ENCODE data around the gene RPRD1A. TPM values are rescaled to one million over a fixed set of nuclear protein-coding genes. Genes with fewer than 3 reads are reported as not detected.

RPRD1A gene
- total and polyA plus RNA-seq, 2 experiments from 2014 or later, result 23.3 to 68.0 TPM

DNA sequence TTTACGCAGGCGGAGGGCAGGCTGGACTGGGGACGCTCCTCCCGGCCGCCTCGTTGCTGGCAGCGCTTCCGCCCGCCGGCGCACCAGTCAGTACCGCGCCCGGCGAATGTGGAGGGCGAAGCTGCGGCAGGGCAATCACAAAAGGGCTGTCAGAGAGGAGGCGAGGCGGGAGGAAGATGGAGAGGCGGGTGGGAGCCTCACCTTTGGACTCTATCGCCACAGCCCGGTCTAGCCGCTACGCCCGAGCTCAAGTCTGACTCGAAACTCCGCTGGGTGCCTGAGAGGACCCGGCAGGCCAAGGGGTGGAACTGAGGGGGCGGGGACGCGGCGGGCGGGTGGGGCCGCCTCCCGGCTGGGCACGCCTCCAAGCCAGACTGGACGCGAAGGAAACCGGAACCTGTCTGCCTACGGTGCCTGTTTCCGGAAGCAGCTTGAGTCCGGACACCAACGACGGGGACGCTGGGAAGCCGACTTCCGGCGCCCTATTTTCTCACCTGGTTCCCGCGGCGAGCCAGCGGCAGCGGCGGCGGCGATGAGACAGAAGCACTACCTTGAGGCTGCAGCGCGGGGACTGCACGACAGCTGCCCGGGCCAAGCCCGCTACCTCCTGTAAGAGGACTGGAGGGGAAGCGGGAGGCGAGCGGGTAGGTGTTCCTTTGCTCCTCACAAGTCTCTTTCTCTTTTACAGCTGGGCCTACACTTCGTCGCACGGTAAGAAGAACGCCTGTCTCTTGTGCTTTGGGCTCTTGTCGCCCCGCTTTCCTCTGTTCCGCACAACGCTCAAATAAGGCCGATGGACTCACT is 95.0 kb downstream of the RPRD1A start, which contains the start of gene RMP24:
RMP24 (plus strand) TSS at position 483 of the 804 bp plus-strand sequence.
- Histone ChIP-seq H3K4me3 (peak within 1 kb of the TSS; percentile 44), H3K9me3 (ENCODE audit: low read depth) (no peaks in the 10 kb centered on the region), H3K9me2 (replicated peaks; ENCODE audit: insufficient read depth) (no peaks in the 10 kb centered on the region), H3K27ac (peak within 1 kb of the TSS; percentile 86), H4K20me1 (ENCODE audit: insufficient read depth, poor library complexity, severe bottlenecking) (no peaks in the 10 kb centered on the region), H3K4me2 (peak within 1 kb of the TSS; percentile 87), H3K4me1 (ENCODE audit: insufficient read depth) (peaks cover 13% of the 10 kb centered on the region), H3K27me3 (no peaks in the 10 kb centered on the region), H3K79me2 (peaks cover 28% of the 10 kb centered on the region), H3K36me3 (replicated peaks; ENCODE audit: insufficient read depth, low read depth) (peaks cover 6% of the 10 kb centered on the region), H2AFZ (peak within 1 kb of the TSS; percentile 98)
- 1% methylated on average over 63 of the region's 73 CpGs for WGBS (ENCODE audit: low lambda C conversion rate, missing lambda C conversion rate)
- DNase-seq (ENCODE audit: low spot score), result peak; percentile 97
- TF ChIP-seq EZH2phosphoT487 (IDR thresholded peaks at IDR 0.05; ENCODE audit: low read depth, severe bottlenecking, unreplicated experiment) (no peak), CTCF (IDR thresholded peaks at IDR 0.05; ENCODE audit: poor library complexity) (no peak), EZH2 (IDR thresholded peaks at IDR 0.05; ENCODE audit: borderline replicate concordance) (no peak)

- Histone ChIP-seq H3K4me2 (peak overlapping the region; percentile 84), H3K4me3 (peak overlapping the region; percentile 38), H3K9me3 (ENCODE audit: low read depth) (no peaks in the 10 kb centered on the region), H3K27me3 (no peaks in the 10 kb centered on the region), H2AFZ (peak overlapping the region; percentile 98), H3K36me3 (replicated peaks; ENCODE audit: insufficient read depth, low read depth) (peaks cover 6% of the 10 kb centered on the region), H3K4me1 (ENCODE audit: insufficient read depth) (peaks cover 13% of the 10 kb centered on the region), H4K20me1 (ENCODE audit: insufficient read depth, poor library complexity, severe bottlenecking) (no peaks in the 10 kb centered on the region), H3K27ac (peak overlapping the region; percentile 86), H3K79me2 (peaks cover 28% of the 10 kb centered on the region), H3K9me2 (replicated peaks; ENCODE audit: insufficient read depth) (no peaks in the 10 kb centered on the region)
- peak; percentile 13 for DNase-seq (ENCODE audit: low spot score)
- WGBS (ENCODE audit: low lambda C conversion rate, missing lambda C conversion rate), result 38% methylated on average over 15 of the region's 15 CpGs
- no peak for TF ChIP-seq EZH2 (IDR thresholded peaks at IDR 0.05; ENCODE audit: borderline replicate concordance)
- no peak for TF ChIP-seq CTCF (IDR thresholded peaks at IDR 0.05; ENCODE audit: poor library complexity)
- no peak for TF ChIP-seq EZH2phosphoT487 (IDR thresholded peaks at IDR 0.05; ENCODE audit: low read depth, severe bottlenecking, unreplicated experiment)
These were observed 95.6 kb downstream of the RPRD1A start for GRCh38 chr18:35971661-35972196.

GRCh38 chr18:35969676-35970075 is 97.7 kb downstream of the RPRD1A start:
- no peak overlapping the region for H3K4me2 ChIP-seq

More at GRCh38 chr18:35969676-35970075, 97.7 kb downstream of the RPRD1A start:
- no peak for TF ChIP-seq EZH2phosphoT487 (IDR thresholded peaks at IDR 0.05; ENCODE audit: low read depth, severe bottlenecking, unreplicated experiment)
- TF ChIP-seq EZH2 (IDR thresholded peaks at IDR 0.05; ENCODE audit: borderline replicate concordance), result no peak
- TF ChIP-seq CTCF (IDR thresholded peaks at IDR 0.05; ENCODE audit: poor library complexity), result no peak
- DNase-seq (ENCODE audit: low spot score), result no peak
- Histone ChIP-seq H3K4me1 (ENCODE audit: insufficient read depth) (peaks cover 13% of the 10 kb centered on the region), H3K27ac (no peak overlapping the region), H2AFZ (no peak overlapping the region), H3K9me3 (ENCODE audit: low read depth) (no peaks in the 10 kb centered on the region), H4K20me1 (ENCODE audit: insufficient read depth, poor library complexity, severe bottlenecking) (no peaks in the 10 kb centered on the region), H3K36me3 (replicated peaks; ENCODE audit: insufficient read depth, low read depth) (no peaks in the 10 kb centered on the region), H3K4me3 (no peak overlapping the region), H3K27me3 (no peaks in the 10 kb centered on the region), H3K79me2 (peaks cover 19% of the 10 kb centered on the region), H3K9me2 (replicated peaks; ENCODE audit: insufficient read depth) (no peaks in the 10 kb centered on the region)

Data from hepatocyte (in vitro differentiated cells).